PC-9 (cell line): Measurements from ENCODE around the gene ADAMTS3. TPM values are rescaled to one million over a fixed set of nuclear protein-coding genes. Genes with fewer than 3 reads are reported as not detected.

Experiments
- BruUV-seq: library from RNA; stranded (reverse); fragments of 400-500 nt; replicated peaks from 2 replicates; lab custom pipeline; 2021; lab: Mats Ljungman, UMichigan
- CTCF ChIA-PET: fragments of 300-600 bp; sonication (Branson Sonifier 250); formaldehyde crosslinking; loops from one replicate; lab custom pipeline; 2022; ENCODE audit warnings: antibody characterized with exemption; lab: Charles Lee
- POLR2A ChIA-PET: fragments of 300-600 bp; sonication (Branson Sonifier 250); formaldehyde crosslinking; loops from one replicate; lab custom pipeline; 2022; ENCODE audit warnings: antibody characterized with exemption; ENCODE audit not compliant: unreplicated experiment; lab: Charles Lee
- DNase-seq, 2 experiments: peaks; one replicate each; pipeline versions ENCODE4 v3.0.0 to v3.0.0-alpha.2; 2015 to 2022; ENCODE audit warnings: mixed read lengths in 1 of 2
- H2AFZ ChIP-seq: fragments of 200-600 bp; sonication (generic); 2 replicates; pipeline ENCODE4 v1.8.1; 2017; ENCODE audit warnings: antibody characterized with exemption
- H3F3A ChIP-seq: fragments of 200-600 bp; sonication (generic); 2 replicates; pipeline ENCODE4 v1.8.1; 2017; ENCODE audit warnings: antibody characterized with exemption, mild to moderate bottlenecking, low read depth; ENCODE audit not compliant: insufficient read depth
- H3K27ac ChIP-seq: fragments of 200-600 bp; sonication (generic); 2 replicates; pipeline ENCODE4 v1.6.1; 2016; ENCODE audit warnings: mixed run types
- H3K27me3 ChIP-seq: fragments of 200-600 bp; sonication (generic); 2 replicates; pipeline ENCODE4 v1.6.1; 2016; ENCODE audit warnings: low read depth, mixed run types; ENCODE audit not compliant: insufficient read depth
- H3K36me3 ChIP-seq: fragments of 200-600 bp; sonication (generic); 2 replicates; pipeline ENCODE4 v1.6.1; 2016; ENCODE audit warnings: low read depth, mixed run types
- H3K4me1 ChIP-seq: fragments of 200-600 bp; sonication (generic); replicated peaks from 2 replicates; pipeline ENCODE4 v1.6.1; 2016; ENCODE audit warnings: mixed run types; ENCODE audit not compliant: insufficient read depth
- H3K4me2 ChIP-seq: fragments of 200-600 bp; sonication (generic); 2 replicates; pipeline ENCODE4 v1.6.1; 2017; ENCODE audit warnings: mixed run types
- H3K4me3 ChIP-seq: fragments of 200-600 bp; sonication (generic); 2 replicates; pipeline ENCODE4 v1.6.1; 2016; ENCODE audit warnings: mixed run types
- H3K79me2 ChIP-seq: fragments of 200-600 bp; sonication (generic); 2 replicates; pipeline ENCODE4 v1.6.1; 2017; ENCODE audit warnings: low read depth, mixed run types
- H3K9me2 ChIP-seq: fragments of 200-600 bp; sonication (generic); 2 replicates; pipeline ENCODE4 v1.8.1; 2017; ENCODE audit warnings: mild to moderate bottlenecking; ENCODE audit not compliant: insufficient read depth
- H3K9me3 ChIP-seq: fragments of 200-600 bp; sonication (generic); 2 replicates; pipeline ENCODE4 v1.8.1; 2016; ENCODE audit warnings: low read depth; ENCODE audit not compliant: insufficient read depth
- H4K20me1 ChIP-seq: fragments of 200-600 bp; sonication (generic); 2 replicates; pipeline ENCODE4 v1.8.1; 2017; ENCODE audit not compliant: insufficient read depth
- EZH2 ChIP-seq: fragments of 200-600 bp; sonication (generic); IDR thresholded peaks from 2 replicates; pipeline ENCODE4 v1.8.0; 2017; ENCODE audit warnings: antibody characterized with exemption, low read depth
- intact Hi-C: fragments of 100-400 bp; cut with micrococcal nuclease; formaldehyde crosslinking; loops from one replicate; pipeline ENCODE4 v1.10.0; 2022; ENCODE audit not compliant: unreplicated experiment
- total RNA-seq: library from RNA; stranded (reverse); gene quantifications from 2 replicates; pipeline ENCODE4 v1.2.3, GENCODE V29; 2021
- TF ChIP-seq, protein P1 (sequence below): fragments of 200-600 bp; sonication (generic); conservative IDR thresholded peaks from 2 replicates; pipeline ENCODE4 v1.6.1; 2017; ENCODE audit warnings: mixed run types, antibody characterized with exemption, mild to moderate bottlenecking, moderate library complexity

The ADAMTS3 gene
- total RNA-seq, 1 experiment from 2014 or later: 0.76 TPM

DNA sequence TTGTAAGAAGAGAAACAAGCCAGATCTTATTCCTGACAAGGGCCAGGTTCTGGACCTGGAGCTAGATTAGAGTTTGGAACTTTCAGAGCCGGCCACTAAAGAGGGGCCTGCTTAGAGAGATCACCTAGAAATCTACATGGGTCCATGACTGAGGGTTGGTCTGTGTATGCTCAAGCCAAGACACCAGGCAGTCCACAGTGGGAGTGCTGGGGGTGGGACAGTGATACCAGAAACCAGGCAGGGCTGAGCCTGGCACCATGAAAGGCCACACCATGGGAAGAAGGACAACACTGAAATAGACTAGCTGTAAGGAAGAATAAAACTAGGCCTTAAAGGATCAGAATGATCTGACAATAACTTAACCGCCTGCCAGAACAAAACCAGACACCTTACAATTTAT is 267.3 kb downstream of the ADAMTS3 start:
- Histone ChIP-seq H4K20me1 (no peaks in the 10 kb centered on the region), H2AFZ (no peak overlapping the region), H3K4me3 (no peak overlapping the region), H3K79me2 (no peaks in the 10 kb centered on the region), H3F3A (no peaks in the 10 kb centered on the region), H3K27ac (no peak overlapping the region), H3K4me1 (no peaks in the 10 kb centered on the region), H3K9me3 (no peaks in the 10 kb centered on the region), H3K27me3 (no peaks in the 10 kb centered on the region), H3K9me2 (no peaks in the 10 kb centered on the region), H3K4me2 (no peak overlapping the region), H3K36me3 (no peaks in the 10 kb centered on the region)
- POLR2A ChIA-PET: no interaction called here
- CTCF ChIA-PET: interaction anchor here (0.7 to 1.2 kb wide), 2 partner anchors 117 to 689 kb away, joined by 3 read pairs; no protein-coding TSS in a partner anchor
- BruUV-seq: no TSS peak
- intact Hi-C loops: no loop called here
- TF ChIP-seq EZH2: no peak
- TF ChIP-seq, protein P1, sequence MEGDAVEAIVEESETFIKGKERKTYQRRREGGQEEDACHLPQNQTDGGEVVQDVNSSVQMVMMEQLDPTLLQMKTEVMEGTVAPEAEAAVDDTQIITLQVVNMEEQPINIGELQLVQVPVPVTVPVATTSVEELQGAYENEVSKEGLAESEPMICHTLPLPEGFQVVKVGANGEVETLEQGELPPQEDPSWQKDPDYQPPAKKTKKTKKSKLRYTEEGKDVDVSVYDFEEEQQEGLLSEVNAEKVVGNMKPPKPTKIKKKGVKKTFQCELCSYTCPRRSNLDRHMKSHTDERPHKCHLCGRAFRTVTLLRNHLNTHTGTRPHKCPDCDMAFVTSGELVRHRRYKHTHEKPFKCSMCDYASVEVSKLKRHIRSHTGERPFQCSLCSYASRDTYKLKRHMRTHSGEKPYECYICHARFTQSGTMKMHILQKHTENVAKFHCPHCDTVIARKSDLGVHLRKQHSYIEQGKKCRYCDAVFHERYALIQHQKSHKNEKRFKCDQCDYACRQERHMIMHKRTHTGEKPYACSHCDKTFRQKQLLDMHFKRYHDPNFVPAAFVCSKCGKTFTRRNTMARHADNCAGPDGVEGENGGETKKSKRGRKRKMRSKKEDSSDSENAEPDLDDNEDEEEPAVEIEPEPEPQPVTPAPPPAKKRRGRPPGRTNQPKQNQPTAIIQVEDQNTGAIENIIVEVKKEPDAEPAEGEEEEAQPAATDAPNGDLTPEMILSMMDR: no peak
- no peak for DNase-seq

DNA sequence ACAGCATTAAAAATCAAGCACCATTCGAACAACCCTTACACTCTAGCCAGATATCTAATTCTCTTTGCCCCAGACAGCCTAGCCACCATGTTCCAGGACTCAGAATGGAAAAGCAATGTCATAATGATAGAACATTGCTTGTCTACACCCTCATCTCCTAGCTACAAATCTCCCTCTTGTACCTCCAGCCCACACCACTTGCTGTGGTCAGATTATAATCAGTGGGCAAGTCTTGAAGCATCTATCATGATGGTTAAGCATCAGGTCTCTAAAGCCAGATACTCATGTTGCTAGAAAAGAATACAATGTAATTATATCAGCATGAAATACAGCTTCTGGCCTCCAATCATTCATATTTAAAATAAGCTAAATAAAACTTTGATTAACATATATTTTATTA is 268.9 kb downstream of the ADAMTS3 start:
- H3K27ac ChIP-seq: no peak overlapping the region
- DNase-seq: no peak
- intact Hi-C loops: no loop called here
- no peak overlapping the region for H2AFZ ChIP-seq
- H3K4me1 ChIP-seq: no peaks in the 10 kb centered on the region
- H4K20me1 ChIP-seq: no peaks in the 10 kb centered on the region
- ChIA-PET POLR2A (no interaction called here), CTCF (no interaction called here)
- TF ChIP-seq, protein P1: no peak
- no peak for TF ChIP-seq EZH2
- H3K27me3 ChIP-seq: no peaks in the 10 kb centered on the region
- H3K9me3 ChIP-seq: no peaks in the 10 kb centered on the region
- no peaks in the 10 kb centered on the region for H3K79me2 ChIP-seq
- H3K36me3 ChIP-seq: no peaks in the 10 kb centered on the region
- H3K4me3 ChIP-seq: no peak overlapping the region
- H3F3A ChIP-seq: no peaks in the 10 kb centered on the region
- BruUV-seq: no TSS peak
- H3K4me2 ChIP-seq: no peak overlapping the region
- no peaks in the 10 kb centered on the region for H3K9me2 ChIP-seq

DNA sequence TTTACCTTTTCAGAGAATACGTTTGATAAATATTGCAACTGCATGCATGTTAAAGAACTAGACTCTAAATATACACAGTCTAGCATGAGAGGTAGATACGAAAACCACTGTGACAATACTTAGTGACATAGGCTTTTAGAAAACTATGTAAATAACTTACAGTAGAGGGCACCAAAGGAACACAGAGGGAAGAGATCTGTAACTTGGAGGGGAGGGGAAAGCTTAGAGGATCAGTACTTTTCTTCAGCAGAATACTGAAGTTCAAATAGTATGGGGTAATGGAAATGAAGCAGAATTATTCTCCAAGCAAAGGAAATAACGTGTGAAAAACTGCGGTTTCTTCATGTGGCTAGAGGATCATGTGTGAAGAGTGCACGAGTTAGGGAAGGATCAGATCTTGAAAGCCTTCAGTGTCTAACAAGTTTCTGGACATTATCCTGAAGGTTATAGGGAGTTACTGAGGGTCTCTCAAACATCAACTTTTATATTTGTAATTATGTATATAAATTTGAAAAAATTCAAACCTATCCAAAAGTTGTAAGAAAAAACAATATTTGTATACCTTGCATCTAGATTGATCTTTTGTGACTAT is 273.0 kb downstream of the ADAMTS3 start:
- Histone ChIP-seq H3K9me3 (no peaks in the 10 kb centered on the region), H3K4me3 (no peak overlapping the region), H3K27ac (no peak overlapping the region), H3K4me1 (no peaks in the 10 kb centered on the region), H3K4me2 (no peak overlapping the region), H3K9me2 (no peaks in the 10 kb centered on the region), H3F3A (no peaks in the 10 kb centered on the region), H2AFZ (no peak overlapping the region), H4K20me1 (no peaks in the 10 kb centered on the region), H3K36me3 (no peaks in the 10 kb centered on the region), H3K27me3 (no peaks in the 10 kb centered on the region), H3K79me2 (no peaks in the 10 kb centered on the region)
- DNase-seq: no peak
- TF ChIP-seq EZH2: no peak
- TF ChIP-seq, protein P1: peak; percentile 69
- CTCF ChIA-PET: interaction anchor here (0.6 kb wide), 1 partner anchor 30 kb away, joined by 3 read pairs; no protein-coding TSS in a partner anchor
- intact Hi-C loops: loop anchor here (1.0 to 5.0 kb wide), 2 partner anchors 171 to 723 kb away; no protein-coding TSS in a partner anchor
- no TSS peak for BruUV-seq
- POLR2A ChIA-PET: no interaction called here
